NOMO-1 treated with dmso at 0.1 percent for 144 hours (cell line): ENCODE data around the gene TTI1.

Source experiments
- DNase-seq: peaks from one replicate; lab custom pipeline; 2025; ENCODE audit not compliant: unreplicated experiment; lab: John Stamatoyannopoulos, UW

The TTI1 gene

DNA sequence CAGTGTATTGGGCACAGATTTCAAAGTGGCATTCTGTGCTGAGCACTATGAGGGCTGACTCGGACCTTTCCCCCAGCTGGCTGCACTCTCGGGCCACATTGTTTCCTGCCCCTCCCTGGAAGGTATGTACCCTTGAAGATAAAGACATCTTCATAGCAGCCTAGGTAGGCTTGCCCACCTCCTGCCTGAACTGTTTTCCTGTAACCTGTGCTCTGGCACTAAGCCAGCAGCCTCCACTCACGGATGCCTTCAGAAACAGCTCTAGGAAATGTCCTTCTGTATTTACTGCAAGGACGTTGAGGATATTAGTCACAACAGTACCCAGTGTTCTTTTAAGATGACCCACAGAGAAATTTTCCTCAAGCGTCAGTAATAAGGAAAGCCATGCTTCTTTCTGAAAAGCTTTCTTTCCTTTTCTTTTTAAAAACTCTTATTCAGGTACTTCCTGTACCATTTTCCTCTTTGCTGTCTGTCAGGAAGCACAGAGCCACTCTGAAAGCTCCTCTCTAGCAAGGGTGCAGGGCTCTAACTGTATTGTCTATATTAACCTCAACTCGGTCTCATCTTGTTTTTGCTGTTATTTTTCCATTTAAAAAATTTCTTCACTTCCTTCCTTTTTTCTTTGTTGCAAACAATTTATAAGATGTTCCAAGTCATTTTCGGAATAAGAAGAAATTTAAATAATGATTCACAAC lies 43.5 kb downstream of the TTI1 start:
- peak; percentile 9 for DNase-seq

DNA sequence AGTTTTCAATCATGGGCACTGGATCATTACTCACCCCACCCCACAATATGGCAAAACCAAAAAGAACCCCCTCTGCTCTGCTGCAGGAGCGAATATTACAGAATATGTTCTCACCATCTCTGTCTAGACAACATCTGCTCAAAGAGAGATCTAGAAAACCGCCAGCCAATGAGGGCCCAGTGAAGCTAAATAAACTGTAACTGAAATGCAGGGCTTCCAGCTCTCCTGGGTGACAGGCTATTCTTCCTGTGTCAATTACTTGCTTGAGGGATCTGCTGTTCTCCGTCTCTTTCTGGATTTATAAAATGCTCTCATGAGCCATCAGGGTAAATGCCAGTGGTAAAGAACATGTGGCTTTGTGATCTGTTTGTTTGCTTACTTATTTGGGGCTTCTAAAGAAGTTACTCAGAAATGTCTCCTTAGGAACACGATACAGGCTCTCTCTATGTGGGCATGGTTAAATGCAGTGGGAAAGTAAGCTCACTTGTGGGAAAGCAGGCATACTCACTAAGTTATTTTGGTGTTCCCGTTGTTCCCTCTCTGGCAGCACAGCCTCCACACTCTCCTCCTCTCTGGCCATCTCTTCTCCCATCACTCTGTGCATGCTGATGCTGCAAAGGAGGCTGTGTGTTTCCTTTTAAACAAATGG lies 44.8 kb downstream of the TTI1 start:
- DNase-seq, result no peak

- DNase-seq, result no peak
Measured at GRCh38 chr20:37987602-37988290, 45.5 kb downstream of the TTI1 start.

- no peak for DNase-seq
Measured at GRCh38 chr20:37986873-37987601, 46.2 kb downstream of the TTI1 start.

GRCh38 chr20:37986044-37986858 lies 47.0 kb downstream of the TTI1 start:
- DNase-seq, result no peak

DNA sequence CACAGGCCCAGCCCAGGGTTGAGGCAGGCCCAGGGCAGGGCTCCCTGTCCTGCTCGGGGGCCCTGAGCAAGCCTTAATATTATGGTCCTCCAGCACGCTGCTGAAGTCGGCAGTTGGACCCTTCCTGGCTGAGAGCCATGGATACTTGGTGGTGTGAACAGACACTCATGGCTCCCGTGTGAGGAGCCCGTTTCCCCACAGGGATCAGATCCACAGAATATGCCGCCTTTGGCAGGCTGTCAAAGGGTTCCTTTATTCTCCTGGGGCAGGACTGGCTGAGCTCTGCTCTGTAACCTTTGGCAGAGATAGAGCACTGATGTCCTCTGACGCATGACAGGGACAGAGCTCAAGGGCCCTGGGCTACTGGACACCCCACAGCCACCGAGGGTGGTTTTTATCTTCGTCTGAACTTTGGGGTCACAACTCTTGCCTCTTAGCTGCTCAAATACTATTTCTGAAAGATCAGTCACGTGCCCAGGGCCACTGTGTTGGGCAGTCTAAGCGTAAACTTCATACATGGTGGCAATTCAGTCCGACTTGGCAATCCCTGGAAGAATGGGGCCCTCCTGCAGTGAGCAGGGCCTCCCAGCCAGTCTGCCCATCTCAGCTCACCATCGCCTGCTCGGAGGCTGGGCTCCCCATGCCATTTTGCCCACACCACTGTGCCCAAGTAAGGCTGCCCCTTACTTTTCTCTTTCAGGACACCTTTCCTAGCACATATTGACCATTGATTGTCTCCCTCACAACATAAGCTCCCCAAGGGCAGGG lies 49.1 kb downstream of the TTI1 start:
- DNase-seq, result no peak

DNA sequence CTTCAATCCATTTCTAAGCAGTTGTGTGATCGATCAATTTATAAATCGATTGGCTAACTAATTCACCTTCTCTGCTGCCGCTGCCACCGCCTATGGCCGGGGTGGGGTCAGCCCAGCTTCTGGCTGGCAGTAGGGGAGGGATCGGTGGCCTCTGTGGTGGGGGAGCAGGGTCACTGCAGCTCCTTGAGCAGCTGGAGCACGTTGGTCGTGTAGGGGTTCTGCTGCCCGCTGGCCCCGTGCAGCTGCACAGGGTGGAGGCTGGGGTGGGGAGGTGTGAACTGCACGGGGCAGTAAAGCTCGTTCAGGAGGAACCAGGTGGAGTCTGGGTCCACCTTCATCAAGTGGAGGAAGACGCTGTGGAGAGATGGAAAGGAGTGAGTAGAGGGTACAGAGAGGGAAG lies 50.0 kb downstream of the TTI1 start:
- DNase-seq, result no peak

- no peak for DNase-seq
Measured at GRCh38 chr20:37981568-37981967, 51.7 kb downstream of the TTI1 start.

DNA sequence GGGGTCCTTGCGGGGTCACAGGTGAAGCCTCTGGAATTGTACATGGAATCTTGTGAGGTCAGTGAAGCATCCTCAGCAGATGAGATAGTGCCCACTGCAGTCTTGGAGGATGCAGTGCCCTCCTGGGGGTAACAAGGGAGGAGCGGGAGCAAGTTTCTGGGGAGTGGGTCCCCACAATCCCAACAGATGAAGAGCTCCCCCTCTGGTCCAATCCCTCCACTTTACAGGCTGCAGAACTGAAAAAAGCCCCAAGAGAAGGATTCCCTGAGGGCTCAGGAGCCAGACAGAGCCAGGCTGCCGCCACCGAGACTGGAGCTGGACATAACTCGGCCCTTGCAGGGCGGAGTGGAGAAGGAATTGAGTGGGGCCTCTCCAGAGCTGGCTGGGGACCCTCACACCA lies 52.4 kb downstream of the TTI1 start:
- DNase-seq, result no peak

DNA sequence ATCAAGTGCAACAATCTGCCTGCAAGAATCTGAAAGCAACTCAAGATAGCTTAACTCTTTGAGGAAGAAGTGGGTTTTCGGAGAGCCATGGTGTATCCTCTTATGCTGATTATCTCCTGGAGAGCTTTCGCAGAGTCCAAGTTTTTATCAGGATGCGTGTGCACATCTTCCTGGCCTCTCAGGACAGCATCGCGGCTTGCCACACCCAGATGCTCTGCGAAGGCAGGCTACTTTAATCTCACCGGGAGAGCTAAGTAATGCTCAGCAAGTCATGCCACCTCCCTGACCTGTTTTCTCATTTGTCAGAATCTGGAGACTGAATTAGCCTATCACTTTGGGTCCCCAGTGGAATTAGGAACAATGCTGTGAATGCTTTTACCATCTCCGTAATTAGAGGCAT lies 52.9 kb downstream of the TTI1 start:
- no peak for DNase-seq

DNA sequence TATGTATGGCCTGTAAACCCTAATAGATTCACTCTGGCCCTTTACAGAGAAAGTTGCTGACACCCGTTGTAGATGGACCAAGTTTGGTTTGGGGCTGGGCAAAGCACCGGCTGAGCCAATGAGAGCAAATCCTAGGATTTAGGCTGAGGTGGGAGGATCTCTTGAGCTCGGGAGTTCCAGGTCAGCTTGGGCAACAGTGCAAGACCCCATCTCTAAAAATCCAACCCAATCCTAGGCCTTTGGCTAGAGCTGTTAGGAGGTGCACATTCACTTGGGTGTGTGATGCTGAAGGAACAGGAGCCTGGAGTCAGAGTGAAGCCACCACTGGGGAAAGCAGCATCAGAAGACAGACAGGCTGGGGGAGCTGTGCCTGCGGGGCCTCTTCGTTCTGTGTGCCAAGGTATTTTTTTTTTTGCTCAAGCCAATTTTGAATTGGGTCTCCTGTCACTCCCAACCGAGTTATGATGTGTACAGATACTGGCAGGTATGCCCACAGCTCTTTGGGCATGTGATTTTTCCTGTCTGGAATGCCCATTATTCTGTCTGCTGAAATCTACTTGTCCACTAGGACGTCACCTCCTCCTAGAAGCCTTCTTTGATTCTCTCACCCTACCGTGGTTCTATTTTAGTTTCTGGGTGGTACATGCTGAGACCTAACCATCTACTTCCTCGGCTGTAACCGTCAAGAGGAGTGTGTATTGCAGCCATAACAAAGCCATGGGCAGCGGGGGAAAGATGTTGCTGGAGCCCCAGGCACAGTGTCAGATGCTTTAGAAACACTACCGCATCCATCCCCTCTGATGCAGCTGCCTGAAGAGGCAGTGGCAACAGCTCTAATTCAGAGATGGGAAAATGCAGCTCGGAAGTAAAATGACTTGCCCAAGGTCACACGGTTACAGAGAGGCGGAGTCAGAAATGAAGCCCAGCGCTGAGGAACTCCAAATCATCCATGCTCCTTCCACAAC lies 54.0 kb downstream of the TTI1 start:
- DNase-seq, result no peak

DNA sequence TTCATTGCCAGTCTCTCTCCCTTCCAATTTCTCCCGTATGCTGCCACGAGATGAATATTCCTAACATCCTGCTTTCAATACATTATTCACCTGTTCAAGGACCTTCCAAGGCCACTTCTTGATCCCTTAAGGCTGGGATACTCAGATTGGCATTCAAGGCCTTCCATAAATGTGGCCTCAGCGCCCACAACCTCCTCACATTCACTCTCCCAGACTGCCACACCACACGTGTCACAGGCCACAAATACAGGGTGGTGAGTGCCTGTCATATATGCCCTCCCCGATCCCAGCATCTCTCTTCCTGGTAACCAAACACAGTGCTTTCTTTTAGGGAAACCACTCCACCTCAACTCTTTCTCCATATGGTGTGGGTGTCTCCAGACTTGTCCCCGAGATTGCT lies 55.5 kb downstream of the TTI1 start:
- DNase-seq, result no peak

DNA sequence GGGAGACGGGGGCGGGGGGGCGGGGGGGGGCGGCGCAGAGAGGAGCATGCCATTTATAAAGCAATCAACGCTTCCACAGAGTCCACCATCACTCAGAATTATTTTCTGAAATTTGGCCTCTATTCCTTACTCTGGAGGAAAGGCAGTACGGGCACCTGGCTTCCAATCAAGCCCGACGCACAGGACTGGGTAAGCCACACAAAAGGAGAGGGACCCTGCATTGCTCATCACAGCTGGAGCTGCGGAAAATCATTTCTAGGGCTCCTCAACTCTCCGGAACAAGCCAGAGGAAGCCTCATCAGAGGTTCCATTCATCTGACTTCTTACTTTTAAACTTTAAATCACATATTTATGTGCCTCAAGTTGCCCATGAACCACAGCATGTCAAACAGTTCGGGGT lies 55.9 kb downstream of the TTI1 start:
- no peak for DNase-seq

DNA sequence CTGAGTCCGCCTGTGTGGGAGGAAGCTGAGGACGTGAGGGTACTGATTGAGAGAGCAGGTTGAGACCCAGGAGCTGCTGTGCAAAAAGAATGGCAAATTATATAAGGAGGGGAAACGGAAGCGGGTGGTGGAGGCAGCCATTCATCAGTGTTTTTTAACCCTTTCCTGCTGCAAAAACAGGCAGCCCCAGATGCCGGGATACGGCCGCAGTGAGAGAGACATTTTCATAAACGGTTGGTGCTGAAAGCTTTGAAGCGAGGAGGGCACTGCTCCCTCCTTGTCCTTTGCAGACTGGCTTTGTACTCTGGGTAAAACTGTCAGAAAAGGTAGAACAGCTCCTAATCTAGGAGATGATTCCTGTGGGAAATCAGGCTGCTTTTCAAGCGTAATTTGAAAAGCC lies 56.4 kb downstream of the TTI1 start:
- no peak for DNase-seq

DNA sequence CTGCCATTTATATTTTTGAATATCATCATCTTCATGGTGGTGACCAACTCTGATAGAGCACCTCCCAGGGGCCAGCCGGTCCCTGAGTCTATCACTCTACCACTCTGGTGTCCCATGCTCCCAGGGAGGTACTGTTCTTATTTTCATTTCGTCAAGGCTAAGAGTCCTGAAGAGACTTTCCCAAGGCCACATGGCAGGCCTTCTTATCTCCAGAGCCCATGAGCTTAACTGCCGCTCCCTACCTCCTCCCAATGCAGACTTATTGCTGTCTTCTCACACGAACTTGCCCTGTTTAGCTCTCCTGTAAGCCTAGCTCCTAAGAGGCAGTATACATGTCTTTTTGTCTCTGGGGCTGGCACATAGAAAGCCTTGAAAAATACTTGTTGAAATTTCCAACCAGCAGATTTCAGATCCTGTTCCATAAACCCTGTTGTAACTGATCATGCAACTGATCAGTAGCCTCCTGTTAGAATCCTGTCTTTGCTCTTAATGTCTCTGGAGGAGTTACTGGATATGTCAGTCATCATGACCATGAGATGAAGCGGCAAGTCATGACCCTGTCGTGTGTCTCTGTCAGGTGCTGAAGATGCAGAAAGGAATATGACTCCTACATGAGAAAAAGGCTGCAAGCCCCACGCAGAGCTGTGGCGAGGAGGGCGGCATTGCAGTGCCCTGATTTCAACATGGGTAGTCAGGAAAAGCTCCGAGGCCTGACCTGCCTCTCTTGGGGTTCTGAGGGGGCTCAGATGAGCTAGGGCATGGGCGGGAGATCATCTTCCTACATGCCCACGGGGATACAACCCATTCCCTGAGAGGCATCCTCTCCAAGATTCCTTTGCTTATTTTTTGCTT lies 60.0 kb downstream of the TTI1 start:
- no peak for DNase-seq

DNA sequence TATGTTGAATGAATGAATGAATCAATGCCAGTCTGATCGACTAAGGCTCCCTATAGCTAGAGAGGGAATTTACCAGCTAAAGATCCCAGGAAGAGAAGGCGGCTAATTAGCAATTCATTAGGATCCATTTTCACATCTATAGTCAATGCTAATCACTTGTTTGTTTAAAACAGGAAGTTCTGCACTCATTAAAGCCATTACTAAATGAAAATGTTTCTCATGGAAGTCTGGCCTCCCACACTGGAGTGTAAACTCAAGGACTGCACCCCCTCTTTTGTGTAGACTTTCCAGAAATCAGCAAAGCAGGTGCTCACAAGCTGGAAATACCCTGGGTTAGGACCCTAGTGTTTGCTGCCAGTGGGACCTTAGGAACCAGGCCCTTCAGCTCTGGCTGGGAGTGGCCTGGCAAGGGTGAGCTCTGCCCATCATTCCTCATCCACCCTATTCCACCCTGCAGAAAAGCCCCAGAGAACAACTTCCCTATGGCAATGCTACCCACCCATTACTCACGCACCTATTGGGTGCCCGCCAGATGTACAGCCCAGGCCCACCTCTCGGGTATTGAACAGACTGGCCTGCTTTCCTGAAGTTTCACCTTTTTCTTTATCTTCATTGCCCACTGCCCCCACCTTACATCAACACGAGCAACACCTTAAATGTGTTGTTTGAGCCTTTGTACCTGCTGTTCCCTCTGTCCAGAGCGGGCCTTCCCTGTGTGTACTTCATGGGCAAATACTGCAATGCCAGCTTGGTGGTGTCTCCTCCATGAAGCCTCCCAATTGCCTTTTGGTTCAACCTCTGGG lies 60.8 kb downstream of the TTI1 start:
- DNase-seq, result no peak

- DNase-seq, result no peak
Measured at GRCh38 chr20:37971561-37972127, 61.6 kb downstream of the TTI1 start.
